Hepatocyte (in vitro differentiated cells): ENCODE measurements around the gene RAB3GAP2. TPM values are rescaled to one million over a fixed set of nuclear protein-coding genes. Genes with fewer than 3 reads are reported as not detected.

Experiments used
- DNase-seq: peaks from one replicate; pipeline ENCODE4 v3.0.0-alpha.2; 2016; ENCODE audit warnings: low spot score
- H2AFZ ChIP-seq: fragments of 200-600 bp; sonication (generic); 2 replicates; pipeline ENCODE4 v1.6.0; 2016; ENCODE audit warnings: antibody characterized with exemption, mild to moderate bottlenecking
- H3K27ac ChIP-seq: fragments of 200-600 bp; sonication (generic); 2 replicates; pipeline ENCODE4 v1.5.1; 2016; ENCODE audit warnings: mild to moderate bottlenecking
- H3K27me3 ChIP-seq: fragments of 200-600 bp; sonication (generic); 2 replicates; pipeline ENCODE4 v1.6.1; 2016
- H3K36me3 ChIP-seq: fragments of 200-600 bp; sonication (generic); replicated peaks from 2 replicates; pipeline ENCODE4 v1.5.1; 2016; ENCODE audit warnings: low read depth; ENCODE audit not compliant: insufficient read depth
- H3K4me1 ChIP-seq: fragments of 200-600 bp; sonication (generic); 2 replicates; pipeline ENCODE4 v1.5.1; 2016; ENCODE audit warnings: mild to moderate bottlenecking, moderate library complexity; ENCODE audit not compliant: insufficient read depth
- H3K4me2 ChIP-seq: fragments of 200-600 bp; sonication (generic); 2 replicates; pipeline ENCODE4 v1.6.0; 2016
- H3K4me3 ChIP-seq: fragments of 200-600 bp; sonication (generic); 2 replicates; pipeline ENCODE4 v1.5.1; 2016; ENCODE audit warnings: mild to moderate bottlenecking
- H3K79me2 ChIP-seq: fragments of 200-600 bp; sonication (generic); 2 replicates; pipeline ENCODE4 v1.6.0; 2017; ENCODE audit warnings: mild to moderate bottlenecking
- H3K9me2 ChIP-seq: fragments of 200-600 bp; sonication (generic); replicated peaks from 2 replicates; pipeline ENCODE4 v1.6.0; 2017; ENCODE audit warnings: mild to moderate bottlenecking; ENCODE audit not compliant: insufficient read depth
- H3K9me3 ChIP-seq: fragments of 200-600 bp; sonication (generic); 2 replicates; pipeline ENCODE4 v1.5.1; 2016; ENCODE audit warnings: low read depth, mild to moderate bottlenecking
- H4K20me1 ChIP-seq: fragments of 200-600 bp; sonication (generic); 2 replicates; pipeline ENCODE4 v1.6.0; 2016; ENCODE audit warnings: mild to moderate bottlenecking; ENCODE audit not compliant: insufficient read depth, poor library complexity, severe bottlenecking
- EZH2 ChIP-seq: fragments of 200-600 bp; sonication (generic); IDR thresholded peaks from 2 replicates; pipeline ENCODE4 v1.6.1; 2016; ENCODE audit warnings: antibody characterized with exemption, mild to moderate bottlenecking, borderline replicate concordance
- EZH2phosphoT487 ChIP-seq: fragments of 200-600 bp; sonication (generic); IDR thresholded peaks from one replicate; pipeline ENCODE4 v1.6.1; 2018; ENCODE audit warnings: antibody characterized with exemption, mild to moderate bottlenecking, low read depth, moderate library complexity; ENCODE audit not compliant: unreplicated experiment, severe bottlenecking
- WGBS: methylation state at CpG from one replicate; pipeline ENCODE4 v1.1.6; 2016; ENCODE audit warnings: low lambda C conversion rate; ENCODE audit errors: missing lambda C conversion rate; 5-methylcytosine and 5-hydroxymethylcytosine counted together
- polyA plus RNA-seq: library from polyadenylated mRNA; unstranded; fragments of >200 nt; fragmentation: Nextera tagmentation; extraction: Ambion mirVana; gene quantifications from 2 replicates; pipeline ENCODE4 v1.2.1, GENCODE V29; 2016
- total RNA-seq: library from RNA; depleted of rRNA; stranded (reverse); fragments of >200 nt; gene quantifications from 2 replicates; pipeline ENCODE4 v1.2.3, GENCODE V29; 2014
- TF ChIP-seq, protein P1 (sequence below): fragments of 200-600 bp; sonication (generic); IDR thresholded peaks from 2 replicates; pipeline ENCODE4 v1.5.1; 2016; ENCODE audit warnings: antibody characterized with exemption, mild to moderate bottlenecking; ENCODE audit not compliant: poor library complexity

RAB3GAP2 gene
- total and polyA plus RNA-seq, 2 experiments from 2014 or later, result 13.7 to 31.6 TPM

- Histone ChIP-seq H3K27me3 (peaks cover 9% of the 10 kb centered on the region), H3K4me3 (no peak overlapping the region), H3K4me1 (no peaks in the 10 kb centered on the region), H3K79me2 (no peaks in the 10 kb centered on the region), H3K4me2 (no peak overlapping the region), H3K27ac (no peak overlapping the region), H2AFZ (no peak overlapping the region), H3K36me3 (no peaks in the 10 kb centered on the region), H4K20me1 (no peaks in the 10 kb centered on the region), H3K9me3 (no peaks in the 10 kb centered on the region), H3K9me2 (no peaks in the 10 kb centered on the region)
- no peak for DNase-seq
- WGBS, result 60% methylated on average over 1 of the region's 1 CpG
- TF ChIP-seq, protein P1, sequence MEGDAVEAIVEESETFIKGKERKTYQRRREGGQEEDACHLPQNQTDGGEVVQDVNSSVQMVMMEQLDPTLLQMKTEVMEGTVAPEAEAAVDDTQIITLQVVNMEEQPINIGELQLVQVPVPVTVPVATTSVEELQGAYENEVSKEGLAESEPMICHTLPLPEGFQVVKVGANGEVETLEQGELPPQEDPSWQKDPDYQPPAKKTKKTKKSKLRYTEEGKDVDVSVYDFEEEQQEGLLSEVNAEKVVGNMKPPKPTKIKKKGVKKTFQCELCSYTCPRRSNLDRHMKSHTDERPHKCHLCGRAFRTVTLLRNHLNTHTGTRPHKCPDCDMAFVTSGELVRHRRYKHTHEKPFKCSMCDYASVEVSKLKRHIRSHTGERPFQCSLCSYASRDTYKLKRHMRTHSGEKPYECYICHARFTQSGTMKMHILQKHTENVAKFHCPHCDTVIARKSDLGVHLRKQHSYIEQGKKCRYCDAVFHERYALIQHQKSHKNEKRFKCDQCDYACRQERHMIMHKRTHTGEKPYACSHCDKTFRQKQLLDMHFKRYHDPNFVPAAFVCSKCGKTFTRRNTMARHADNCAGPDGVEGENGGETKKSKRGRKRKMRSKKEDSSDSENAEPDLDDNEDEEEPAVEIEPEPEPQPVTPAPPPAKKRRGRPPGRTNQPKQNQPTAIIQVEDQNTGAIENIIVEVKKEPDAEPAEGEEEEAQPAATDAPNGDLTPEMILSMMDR, result no peak
- TF ChIP-seq EZH2 (no peak), EZH2phosphoT487 (no peak)
These were observed 11.4 kb upstream of the RAB3GAP2 start for GRCh38 chr1:220283625-220284024.

GRCh38 chr1:220281159-220281574, 8.9 kb upstream of the RAB3GAP2 start:
- H3K4me2 ChIP-seq, result no peak overlapping the region
- H4K20me1 ChIP-seq, result no peaks in the 10 kb centered on the region
- TF ChIP-seq, protein P1, result peak; percentile 58
- TF ChIP-seq EZH2, result no peak
- H3K4me3 ChIP-seq, result no peak overlapping the region
- DNase-seq, result peak; percentile 16
- no peak overlapping the region for H3K27ac ChIP-seq
- no peak overlapping the region for H2AFZ ChIP-seq
- H3K4me1 ChIP-seq, result no peaks in the 10 kb centered on the region
- H3K9me2 ChIP-seq, result no peaks in the 10 kb centered on the region
- peaks cover 9% of the 10 kb centered on the region for H3K27me3 ChIP-seq
- no peaks in the 10 kb centered on the region for H3K36me3 ChIP-seq
- H3K9me3 ChIP-seq, result no peaks in the 10 kb centered on the region
- 91% methylated on average over 2 of the region's 2 CpGs for WGBS
- no peaks in the 10 kb centered on the region for H3K79me2 ChIP-seq

DNA sequence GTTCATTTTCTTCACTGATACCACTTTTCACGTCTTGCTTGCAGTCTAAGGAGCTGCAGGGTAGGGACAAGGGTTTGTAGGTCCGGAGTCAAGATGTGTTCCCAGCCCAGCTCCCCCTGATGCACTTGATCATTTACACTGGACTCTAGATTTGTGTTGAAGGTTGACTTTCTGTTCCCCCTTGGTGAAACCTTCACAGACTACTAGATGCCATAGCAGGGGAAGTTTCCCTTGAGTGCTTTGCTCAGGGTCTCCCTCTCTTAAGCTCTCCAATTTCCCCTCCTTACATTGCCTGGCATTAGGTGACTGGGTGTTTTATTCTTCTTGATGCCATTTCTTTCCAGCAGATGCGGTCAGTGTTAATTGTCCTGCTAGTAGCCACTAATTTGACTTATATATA, 8.0 kb upstream of the RAB3GAP2 start:
- Histone ChIP-seq H2AFZ (no peak overlapping the region), H3K4me2 (no peak overlapping the region), H3K27ac (no peak overlapping the region), H3K9me3 (no peaks in the 10 kb centered on the region), H3K4me3 (no peak overlapping the region), H4K20me1 (no peaks in the 10 kb centered on the region), H3K79me2 (no peaks in the 10 kb centered on the region), H3K9me2 (no peaks in the 10 kb centered on the region), H3K4me1 (no peaks in the 10 kb centered on the region), H3K36me3 (no peaks in the 10 kb centered on the region), H3K27me3 (peaks cover 9% of the 10 kb centered on the region)
- DNase-seq, result no peak
- WGBS, result 84% methylated on average over 3 of the region's 3 CpGs
- TF ChIP-seq EZH2 (no peak), EZH2phosphoT487 (no peak)
- TF ChIP-seq, protein P1, result no peak

- Histone ChIP-seq H3K79me2 (no peaks in the 10 kb centered on the region), H3K9me3 (no peaks in the 10 kb centered on the region), H3K27me3 (peaks cover 9% of the 10 kb centered on the region), H4K20me1 (no peaks in the 10 kb centered on the region), H3K36me3 (no peaks in the 10 kb centered on the region), H3K27ac (no peak overlapping the region), H3K9me2 (no peaks in the 10 kb centered on the region), H3K4me3 (no peak overlapping the region), H2AFZ (no peak overlapping the region), H3K4me1 (no peaks in the 10 kb centered on the region), H3K4me2 (no peak overlapping the region)
- TF ChIP-seq EZH2phosphoT487 (no peak), EZH2 (no peak)
- TF ChIP-seq, protein P1, result no peak
- whole genome bisulfite sequencing, result 69% methylated on average over 3 of the region's 3 CpGs
- no peak for DNase-seq
These were observed 6.7 kb upstream of the RAB3GAP2 start for GRCh38 chr1:220278991-220279390.
